GM15510 (cell line): ENCODE results near the gene CSAD.

ENCODE experiments used
- POLR2A ChIP-seq: IDR thresholded peaks from 3 replicates; pipeline ENCODE4 v1.6.1; 2011; ENCODE audit warnings: borderline replicate concordance; ENCODE audit not compliant: insufficient read length; ENCODE audit errors: extremely low read depth

Gene CSAD

GRCh38 chr12:53179687-53180219 is 972 bp downstream of the CSAD start:
- TF ChIP-seq POLR2A = no peak

GRCh38 chr12:53176750-53177149 is 4.0 kb downstream of the CSAD start:
- TF ChIP-seq POLR2A = no peak

- no peak for TF ChIP-seq POLR2A
Observed at GRCh38 chr12:53174881-53175491, 5.7 kb downstream of the CSAD start.

GRCh38 chr12:53173085-53173715 is 7.5 kb downstream of the CSAD start:
- no peak for TF ChIP-seq POLR2A

- TF ChIP-seq POLR2A = no peak
Observed at GRCh38 chr12:53172352-53172751, 8.4 kb downstream of the CSAD start.

DNA sequence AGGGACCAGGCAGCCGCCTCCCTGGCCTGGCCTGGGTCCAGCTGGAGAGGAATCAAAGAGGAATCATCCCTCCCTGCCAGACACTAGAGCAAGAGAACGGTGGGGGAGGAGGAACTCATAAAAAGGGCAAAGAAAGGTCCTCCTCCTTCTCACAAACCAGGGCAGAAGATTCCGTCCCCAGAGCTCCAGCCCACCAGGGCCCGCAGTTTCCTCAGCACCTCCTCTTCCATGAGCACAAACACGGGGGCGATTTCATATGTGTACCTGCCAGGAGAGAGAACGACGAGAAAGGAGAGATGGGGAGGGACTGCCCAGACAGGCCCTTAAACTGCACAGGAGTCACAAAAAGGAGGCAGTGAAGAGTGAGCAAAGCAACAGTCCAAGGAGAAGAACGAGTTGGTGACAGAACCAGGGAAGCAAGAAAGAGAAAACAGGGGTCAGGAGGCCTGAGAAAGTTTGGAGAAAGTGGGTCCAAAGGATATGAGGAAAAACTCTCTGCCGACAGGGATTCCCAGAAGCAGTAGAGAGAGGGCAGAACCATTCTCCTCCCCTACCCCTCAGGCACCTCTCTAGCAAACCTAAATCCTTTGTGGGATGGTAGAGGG is 8.9 kb downstream of the CSAD start:
- TF ChIP-seq POLR2A = no peak

GRCh38 chr12:53170876-53171724 is 9.6 kb downstream of the CSAD start:
- no peak for TF ChIP-seq POLR2A

- no peak for TF ChIP-seq POLR2A
Observed at GRCh38 chr12:53170215-53170614, 10.5 kb downstream of the CSAD start.

- no peak for TF ChIP-seq POLR2A
Observed at GRCh38 chr12:53169644-53170043, 11.1 kb downstream of the CSAD start.

- no peak for TF ChIP-seq POLR2A
Observed at GRCh38 chr12:53166837-53167236, 13.9 kb downstream of the CSAD start.

GRCh38 chr12:53161119-53161911 is 19.4 kb downstream of the CSAD start:
- TF ChIP-seq POLR2A = no peak

GRCh38 chr12:53160673-53161072 is 20.1 kb downstream of the CSAD start:
- TF ChIP-seq POLR2A = no peak

DNA sequence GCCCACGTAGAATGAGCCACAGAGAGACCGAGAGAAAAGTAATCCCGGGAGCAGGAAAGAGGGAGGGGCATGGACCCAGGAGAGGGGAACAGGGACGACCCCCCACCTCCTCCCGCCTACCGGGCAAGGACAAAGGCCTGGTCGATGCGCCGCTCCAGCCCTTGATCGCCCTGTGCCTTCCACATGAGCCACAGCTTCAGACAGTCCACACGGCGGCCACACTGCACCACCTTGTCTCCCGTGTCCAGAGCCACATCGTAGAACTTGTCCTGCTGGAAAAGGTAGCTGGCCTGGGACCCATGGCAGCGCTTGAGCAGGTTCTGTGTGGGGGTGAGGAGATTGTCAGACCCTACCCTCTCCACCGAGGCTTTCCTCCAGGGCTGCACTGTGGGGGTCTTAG is 20.7 kb downstream of the CSAD start:
- TF ChIP-seq POLR2A = no peak

GRCh38 chr12:53159195-53159839 is 21.4 kb downstream of the CSAD start:
- no peak for TF ChIP-seq POLR2A

DNA sequence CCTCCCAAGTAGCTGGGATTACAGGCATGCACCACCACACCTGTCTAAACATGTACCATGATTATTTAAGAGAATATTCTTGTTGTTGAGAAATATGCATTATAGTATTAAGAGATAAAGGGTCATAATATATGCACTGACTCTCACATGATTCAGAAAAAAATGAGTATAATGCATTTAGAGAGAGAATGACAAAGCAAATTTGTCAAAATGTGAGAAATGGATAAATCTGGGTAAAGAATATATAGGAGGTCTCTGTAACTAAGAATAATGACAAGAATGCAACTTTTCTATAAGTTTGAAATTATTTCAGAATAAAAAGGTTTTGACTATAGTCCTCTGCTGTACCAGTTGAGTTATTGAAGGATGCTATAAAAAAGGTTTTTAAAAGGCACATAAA is 28.3 kb downstream of the CSAD start:
- TF ChIP-seq POLR2A = no peak

GRCh38 chr12:53151039-53151438 is 29.7 kb downstream of the CSAD start:
- TF ChIP-seq POLR2A = no peak
